Urothelium cell line (cell line): Measurements from ENCODE around the gene CAPZA1.
"Not testable (repeated sequence)": the region's sequence is repeated elsewhere in the genome, so short reads cannot be mapped to it uniquely, and the experiment has no call there.

Experiments
- DNase-seq: peaks from one replicate; pipeline ENCODE4 v3.0.0; 2011; ENCODE audit warnings: low spot score, mixed read lengths
- FAIRE-seq: peaks from 2 replicates; lab custom pipeline; 2011; peaks lifted over from hg19 to GRCh38; lab: Jason Lieb, UNC

Gene CAPZA1

DNA sequence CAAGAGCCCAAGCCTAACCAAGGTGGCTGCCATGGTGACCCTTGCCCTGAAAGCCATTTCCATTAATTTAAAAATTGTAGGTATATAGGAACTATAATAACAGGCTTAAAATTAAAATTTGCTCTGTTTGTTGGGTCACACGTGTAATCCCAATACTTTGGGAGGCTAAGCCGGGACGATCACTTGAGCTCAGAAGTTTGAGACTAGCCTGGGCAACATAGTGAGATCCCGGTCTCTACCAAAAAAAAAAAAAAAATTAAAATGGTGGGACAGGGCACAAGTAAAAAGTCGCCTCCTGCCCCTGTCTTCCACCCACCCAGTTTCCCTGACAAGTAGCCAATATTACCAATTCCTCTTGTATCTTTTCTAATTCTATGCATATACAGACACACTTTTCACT lies 6.6 kb downstream of the CAPZA1 start:
- no peak for FAIRE-seq

DNA sequence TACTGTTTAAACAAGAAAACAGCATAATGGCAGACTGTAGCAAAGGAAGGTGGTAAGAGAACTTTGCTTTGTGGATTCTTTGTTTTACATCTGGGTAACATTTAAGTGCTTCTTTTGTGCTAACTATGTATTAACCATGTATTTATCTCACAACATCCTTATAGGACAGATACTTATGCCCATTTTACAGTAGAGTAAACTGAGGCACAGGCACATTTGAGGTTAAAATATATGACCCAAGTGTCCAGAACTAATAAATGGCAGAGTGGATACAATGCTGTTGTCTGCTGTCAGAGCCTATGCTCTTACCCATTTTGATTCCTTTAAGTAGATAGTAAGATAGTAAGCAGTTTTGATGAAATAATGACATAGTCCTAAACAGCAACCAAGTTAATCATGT lies 7.3 kb downstream of the CAPZA1 start:
- DNase-seq (no peak), FAIRE-seq (no peak)

More for the DNA sequence above, 6.6 kb downstream of the CAPZA1 start:
- no peak for DNase-seq

DNA sequence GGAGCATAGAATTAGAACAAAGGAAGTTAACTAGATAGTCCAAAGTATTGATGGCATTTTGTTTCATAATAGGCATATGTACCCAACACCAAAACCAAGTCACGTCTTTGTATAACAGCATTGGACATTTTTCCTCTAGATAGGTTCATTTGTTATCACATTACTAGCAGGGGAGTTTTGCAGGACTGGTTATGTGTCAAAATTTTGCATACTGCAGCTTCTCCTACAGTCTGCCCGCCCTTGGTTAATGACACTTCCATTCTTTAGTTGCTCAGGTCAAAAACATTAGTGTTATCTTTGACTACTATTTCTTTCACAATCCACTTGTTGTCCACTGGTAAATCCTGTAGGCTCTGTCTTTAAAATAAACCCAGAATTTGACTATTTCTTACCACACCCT lies 8.9 kb downstream of the CAPZA1 start:
- DNase-seq (no peak), FAIRE-seq (no peak)

DNA sequence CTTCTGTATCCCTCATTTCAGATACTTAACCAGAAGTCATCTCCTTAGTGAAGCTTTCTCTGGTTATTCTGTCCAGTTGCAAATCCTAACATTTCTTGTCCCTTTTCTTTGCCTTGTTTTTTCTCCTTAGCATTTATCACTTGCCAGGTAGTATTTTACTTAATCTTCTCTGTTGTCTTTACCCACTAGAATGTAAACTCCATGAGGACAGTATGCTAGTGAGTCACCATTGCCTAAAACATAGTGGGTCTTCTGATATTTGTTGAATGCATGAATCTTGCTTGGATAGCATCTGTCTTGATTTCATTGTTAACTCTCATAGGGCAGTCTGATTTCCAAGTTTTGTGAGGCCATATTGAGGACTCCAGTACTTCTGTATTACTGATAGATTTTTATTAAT lies 9.6 kb downstream of the CAPZA1 start:
- no peak for FAIRE-seq

DNA sequence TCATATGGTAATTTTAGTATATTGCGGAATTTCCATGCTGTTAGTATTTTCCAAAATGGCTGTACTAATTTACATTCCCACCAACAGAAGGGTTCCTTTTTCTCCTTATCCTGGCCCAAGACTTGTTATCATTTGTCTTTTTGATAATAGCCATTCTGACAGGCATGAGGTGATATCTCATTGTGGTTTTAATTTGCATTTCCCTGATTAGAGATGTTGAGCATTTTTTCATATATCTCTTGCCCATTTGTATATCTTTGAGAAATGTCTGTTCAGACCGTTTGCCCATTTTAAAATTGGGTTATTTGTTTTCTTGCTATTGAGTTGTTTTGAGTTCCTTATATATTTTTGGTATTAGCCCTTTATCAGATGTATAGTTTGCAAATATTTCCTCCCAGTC lies 14.0 kb downstream of the CAPZA1 start:
- DNase-seq (no peak), FAIRE-seq (no peak)

More for the DNA sequence above, 9.6 kb downstream of the CAPZA1 start:
- DNase-seq: no peak

DNA sequence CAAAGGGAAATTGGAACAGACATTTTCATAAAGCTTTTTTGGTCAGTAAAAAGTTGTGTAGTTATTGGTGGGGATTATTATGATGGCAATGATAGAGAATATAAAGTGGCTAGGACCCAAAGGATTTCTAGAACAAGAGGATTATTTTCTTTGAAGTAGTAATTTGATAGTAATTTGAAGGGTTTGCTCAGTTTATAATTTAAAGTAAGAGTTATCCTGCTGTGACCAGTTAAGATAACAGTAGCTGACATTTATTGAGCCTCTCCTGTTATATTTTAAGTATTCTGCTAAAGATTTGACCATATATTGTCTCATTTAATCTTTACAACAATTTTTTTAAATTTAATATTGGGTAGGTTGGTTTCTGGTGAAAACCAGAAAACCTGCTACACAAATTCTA lies 14.7 kb downstream of the CAPZA1 start:
- no peak for FAIRE-seq

DNA sequence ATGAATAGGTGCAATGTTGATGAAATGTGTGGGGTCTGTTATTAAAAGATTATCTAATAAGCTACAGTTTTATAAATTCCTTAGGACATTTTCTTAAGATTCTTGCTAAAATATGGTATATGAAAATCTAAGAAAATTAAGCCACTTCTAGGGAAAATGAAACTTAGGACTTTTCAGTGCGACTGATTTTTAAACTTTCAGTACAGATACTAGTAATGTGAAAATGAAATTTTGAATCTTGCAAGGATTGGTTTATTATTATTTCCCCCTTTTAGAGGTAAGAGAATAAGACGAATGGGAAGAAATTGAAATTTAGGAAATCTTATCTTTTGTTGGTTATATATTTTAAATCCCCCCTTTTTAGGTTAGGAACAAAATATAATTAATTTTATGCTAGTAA lies 16.4 kb downstream of the CAPZA1 start:
- DNase-seq (no peak), FAIRE-seq (no peak)

More for the DNA sequence above, 14.7 kb downstream of the CAPZA1 start:
- DNase-seq: no peak

DNA sequence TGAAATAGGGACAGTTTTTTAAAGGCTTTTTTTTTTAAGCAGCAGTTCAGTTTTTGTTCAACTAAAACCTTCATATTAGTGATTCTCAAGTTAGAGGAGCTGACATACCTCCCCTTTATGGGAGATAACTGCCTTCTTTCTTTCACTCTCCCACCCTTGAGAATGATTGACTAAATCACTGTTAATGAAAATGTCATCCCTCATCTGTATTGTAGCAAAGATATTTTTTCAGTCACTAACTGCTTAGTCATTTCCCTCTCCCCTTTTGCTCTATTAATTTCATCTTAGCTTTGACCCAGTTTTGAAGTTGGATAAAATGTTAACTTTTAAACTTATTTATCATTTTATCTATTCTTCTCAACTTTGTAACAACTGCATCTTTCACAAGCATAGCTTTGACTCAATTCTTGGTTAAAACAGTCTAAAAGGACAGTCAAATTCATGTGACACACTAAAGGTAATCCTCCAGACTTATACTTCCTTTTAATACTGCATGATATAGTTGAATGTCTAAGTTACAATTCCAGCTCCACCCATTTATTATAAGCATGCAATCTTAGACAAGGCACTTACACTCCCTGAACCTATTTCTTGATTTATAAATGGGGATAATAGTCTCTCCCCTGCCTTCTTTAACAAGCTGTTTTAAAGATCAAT lies 17.1 kb downstream of the CAPZA1 start:
- DNase-seq (no peak), FAIRE-seq (no peak)

DNA sequence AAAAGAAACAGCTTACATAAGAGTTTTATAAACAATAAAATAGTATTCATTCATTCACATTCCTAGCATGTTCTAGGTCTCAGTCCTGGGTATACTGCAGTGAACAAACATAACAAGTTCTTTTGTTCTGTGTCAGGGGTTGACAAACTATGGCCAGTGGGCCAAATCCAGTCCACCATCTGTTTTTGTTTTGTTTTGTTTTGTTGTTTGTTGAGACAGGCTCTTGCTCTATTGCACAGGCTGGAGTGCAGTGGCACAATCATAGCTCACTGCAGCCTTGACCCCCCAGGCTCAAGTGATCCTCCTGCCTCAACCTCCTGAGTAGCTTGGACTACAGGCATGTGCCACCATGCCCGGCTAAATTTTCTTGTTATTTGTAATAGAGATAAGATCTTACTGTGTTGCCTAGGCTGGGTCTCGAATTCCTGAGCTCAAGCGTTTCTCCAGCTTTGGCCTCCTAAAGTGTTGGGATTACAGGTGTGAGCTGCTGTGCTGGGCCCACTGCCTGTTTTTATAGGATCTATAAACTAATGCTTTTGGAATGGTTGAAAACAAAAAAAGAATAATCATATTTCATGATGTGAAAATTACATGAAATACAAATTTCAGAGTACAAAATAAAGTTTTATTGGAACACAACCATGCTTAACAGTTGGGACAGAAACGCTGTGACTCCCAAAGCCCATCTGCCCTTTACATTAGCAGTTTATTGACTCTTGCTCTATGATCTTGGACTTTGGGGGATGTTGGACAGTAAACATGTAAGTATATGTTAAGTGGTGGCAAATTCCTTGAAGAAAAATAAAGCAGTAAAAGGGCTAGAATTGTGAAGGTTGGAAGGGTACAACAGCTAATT lies 17.9 kb downstream of the CAPZA1 start:
- DNase-seq (no peak), FAIRE-seq (no peak)

DNA sequence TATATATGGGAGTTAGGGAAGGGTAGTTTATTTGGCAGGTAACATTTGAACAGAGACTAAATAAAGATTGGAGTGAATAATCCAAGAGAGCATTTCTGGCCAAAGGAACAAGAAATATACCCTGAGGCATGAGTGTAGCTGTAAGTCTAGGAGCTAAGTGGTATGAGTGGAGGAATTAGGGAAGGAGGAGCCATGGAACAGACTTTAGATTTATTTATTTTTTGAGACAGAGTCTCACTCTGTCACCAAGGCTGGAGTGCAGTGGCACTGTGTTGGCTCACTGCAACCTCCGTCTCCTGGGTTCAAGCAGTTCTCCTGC lies 18.4 kb downstream of the CAPZA1 start:
- DNase-seq: no peak

DNA sequence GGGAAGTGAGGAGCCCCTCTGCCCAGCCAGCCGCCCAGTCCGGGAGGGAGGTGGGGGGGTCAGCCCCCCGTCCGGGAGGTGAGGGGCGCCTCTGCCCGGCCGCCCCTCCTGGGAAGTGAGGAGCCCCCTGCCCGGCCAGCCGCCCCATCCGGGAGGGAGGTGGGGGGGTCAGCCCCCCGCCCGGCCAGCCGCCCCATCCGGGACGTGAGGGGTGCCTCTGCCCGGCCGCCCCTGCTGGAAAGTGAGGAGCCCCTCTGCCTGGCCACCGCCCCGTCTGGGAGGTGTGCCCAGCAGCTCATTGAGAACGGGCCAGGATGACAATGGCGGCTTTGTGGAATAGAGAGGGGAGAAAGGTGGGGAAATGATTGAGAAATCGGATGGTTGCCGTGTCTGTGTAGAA lies 20.8 kb downstream of the CAPZA1 start:
- not testable (repeated sequence) for FAIRE-seq, DNase-seq

More for the DNA sequence above, 18.4 kb downstream of the CAPZA1 start:
- FAIRE-seq: no peak

DNA sequence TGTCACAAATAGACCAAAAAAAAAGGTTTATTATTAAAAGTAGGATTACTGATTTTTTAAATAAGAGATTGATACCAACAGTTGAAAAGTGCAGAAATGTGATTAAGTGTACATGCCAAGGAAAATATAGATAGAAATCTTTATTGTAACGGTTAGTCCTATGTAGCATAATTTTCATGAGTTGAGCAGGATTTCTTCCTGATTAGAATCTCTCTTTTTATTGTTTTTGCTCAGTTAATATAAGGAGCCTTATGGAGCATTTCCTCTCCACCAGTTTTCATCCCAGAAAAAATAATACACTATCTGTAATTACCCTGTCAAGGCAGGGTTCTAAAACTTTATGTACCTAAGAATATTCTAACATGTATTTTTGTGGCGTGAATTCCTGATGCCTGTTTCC lies 23.4 kb downstream of the CAPZA1 start:
- FAIRE-seq: no peak
- DNase-seq: no peak

DNA sequence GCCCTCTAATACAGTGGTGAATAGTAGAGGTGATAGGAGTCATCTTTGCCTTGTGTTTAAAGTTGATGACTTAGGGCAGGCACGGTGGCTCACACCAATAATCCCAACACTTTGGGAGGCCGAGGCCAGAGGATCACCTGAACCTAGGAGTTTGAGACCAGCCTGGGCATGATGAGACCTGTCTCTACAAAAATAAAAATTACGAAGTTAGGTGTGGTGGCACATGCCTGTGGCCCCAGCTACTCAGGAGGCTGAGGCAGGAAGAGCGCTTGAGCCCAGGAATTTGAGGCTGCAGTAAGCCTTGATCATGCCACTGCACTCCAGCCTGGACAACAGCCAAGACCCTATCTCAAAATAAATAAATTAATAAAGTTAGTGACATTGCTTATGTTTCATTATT lies 26.6 kb downstream of the CAPZA1 start:
- FAIRE-seq (no peak), DNase-seq (no peak)

DNA sequence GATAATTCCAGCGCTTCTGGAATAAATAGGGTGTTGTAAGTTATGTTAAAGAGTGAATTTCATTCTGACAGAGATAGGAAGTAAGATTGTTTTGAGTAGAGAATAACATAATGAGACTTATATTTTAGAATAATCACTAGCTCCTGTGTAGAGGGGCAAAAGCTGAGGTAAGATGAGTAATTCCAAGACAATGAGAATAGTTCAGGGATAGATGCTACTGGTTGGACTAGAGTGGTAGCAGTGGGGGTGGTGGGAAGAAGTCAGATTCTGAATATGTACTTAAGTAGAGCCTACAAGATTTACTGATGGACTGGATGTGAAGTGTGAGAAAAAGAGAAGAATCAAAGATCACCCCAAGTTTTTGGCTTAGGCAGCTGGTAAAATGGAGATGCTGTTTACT lies 31.6 kb downstream of the CAPZA1 start:
- DNase-seq (no peak), FAIRE-seq (no peak)

DNA sequence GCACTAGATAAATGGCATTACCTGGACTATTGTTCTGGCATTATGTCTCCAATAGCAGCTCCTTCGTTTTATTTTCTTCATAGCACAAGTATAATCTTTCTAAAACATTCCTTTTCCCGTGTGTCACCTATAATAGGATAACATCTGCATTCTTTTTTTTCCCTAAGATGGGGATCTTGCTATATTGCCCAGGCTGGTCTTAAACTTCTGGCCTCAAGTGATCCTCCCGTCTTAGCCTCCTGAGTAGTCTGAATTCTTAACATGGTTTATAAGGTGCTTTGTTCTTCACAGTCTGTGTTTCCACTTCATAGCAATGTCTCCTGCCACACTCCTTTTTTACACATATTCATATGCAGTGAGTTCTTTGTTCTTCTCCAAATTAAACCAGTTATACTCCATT lies 46.2 kb downstream of the CAPZA1 start:
- no peak for DNase-seq

DNA sequence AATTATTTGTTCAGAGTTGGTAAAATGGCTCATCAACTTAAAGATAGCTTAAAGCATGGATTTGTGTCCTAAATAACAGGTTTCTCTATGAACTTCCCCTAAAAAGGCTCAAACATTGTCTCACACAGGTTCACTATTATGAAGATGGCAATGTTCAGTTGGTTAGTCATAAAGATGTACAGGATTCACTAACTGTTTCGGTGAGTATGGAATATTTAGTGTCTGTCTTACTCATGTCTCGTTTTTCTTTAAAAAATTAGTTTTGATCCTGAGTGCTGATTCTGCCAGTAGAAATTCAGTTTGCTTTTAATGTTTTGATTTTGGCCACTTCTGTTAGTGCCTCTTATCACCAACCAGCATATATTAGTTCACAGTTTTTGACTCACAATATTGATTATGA lies 47.3 kb downstream of the CAPZA1 start:
- no peak for FAIRE-seq
- DNase-seq: no peak

More for the DNA sequence above, 46.2 kb downstream of the CAPZA1 start:
- no peak for FAIRE-seq

DNA sequence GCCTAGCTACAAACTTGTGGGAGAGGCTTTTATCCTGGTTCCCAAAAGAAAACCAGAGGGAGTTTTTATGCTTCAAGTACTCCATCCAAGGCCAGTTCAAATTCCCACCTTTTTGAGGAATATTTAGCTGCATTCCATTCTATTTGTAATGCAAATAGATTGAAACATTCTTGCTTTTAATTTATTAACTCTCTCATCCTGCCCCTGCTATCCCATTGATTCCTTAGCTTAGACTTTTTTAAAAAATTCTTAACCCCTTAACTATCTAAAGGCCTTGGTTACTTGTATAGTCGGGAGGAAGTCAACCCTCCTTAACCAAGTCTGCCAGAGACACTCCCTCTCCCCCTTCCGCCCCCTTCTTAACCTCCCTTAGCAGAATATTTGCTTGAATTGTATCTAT lies 52.4 kb downstream of the CAPZA1 start:
- no peak for FAIRE-seq
- DNase-seq: no peak

DNA sequence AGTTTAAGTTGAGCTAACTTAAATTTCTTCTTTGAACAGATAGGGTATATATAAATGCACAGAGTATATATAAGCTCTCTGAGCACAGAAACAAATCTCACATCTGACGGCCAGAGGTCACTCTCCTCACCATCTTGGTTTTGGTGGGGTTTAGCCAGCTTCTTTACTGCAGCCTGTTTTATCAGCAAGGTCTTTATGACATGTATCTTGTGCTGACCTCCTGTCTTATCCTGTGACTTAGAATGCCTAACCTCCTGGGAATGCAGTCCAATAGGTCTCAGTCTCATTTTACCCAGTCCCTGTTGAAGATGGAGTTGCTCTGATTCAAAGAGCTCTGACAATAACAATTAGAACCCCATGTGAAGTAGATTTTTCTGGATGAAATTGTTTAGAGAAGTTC lies 53.2 kb downstream of the CAPZA1 start:
- DNase-seq (no peak), FAIRE-seq (no peak)

DNA sequence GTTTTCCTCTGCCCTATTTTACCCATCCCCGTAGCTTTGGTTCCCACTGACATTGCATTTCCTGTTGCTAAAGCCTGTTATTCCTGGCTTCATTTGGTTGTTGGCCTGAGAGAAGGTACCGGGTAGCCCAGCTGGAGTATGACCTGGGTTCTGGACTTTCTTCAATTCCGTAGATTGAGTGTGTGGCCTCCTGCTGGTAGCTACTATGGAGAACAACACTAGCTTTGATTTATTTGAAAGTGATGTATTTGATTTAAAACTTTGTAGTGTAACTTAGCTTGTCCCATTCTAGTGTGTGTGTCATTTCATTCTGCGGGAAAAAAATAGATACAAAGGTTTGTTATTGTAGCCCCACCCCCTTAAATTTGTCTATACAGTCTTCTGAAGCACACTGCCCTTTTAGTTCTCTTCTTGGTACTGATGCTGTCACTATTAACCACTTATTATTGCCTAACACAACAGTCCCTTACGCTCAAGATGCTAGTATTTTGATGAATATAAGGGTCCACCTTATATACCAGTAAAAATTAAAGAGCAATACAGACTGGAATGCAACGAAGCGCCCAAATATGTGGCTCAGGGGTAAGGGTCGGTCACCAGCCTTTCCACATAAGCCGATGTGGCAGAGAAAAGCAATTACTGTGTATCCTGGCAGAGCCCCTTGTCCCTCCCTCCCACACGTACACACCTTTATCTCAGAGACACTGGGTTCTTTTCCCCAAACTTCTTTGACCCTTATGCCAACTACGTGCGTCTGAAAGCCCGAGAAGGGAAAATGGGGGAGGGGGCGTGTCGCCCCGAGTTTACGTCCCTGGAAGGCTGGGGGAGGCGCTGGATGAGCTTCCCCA lies 54.2 kb downstream of the CAPZA1 start:
- no peak for FAIRE-seq

DNA sequence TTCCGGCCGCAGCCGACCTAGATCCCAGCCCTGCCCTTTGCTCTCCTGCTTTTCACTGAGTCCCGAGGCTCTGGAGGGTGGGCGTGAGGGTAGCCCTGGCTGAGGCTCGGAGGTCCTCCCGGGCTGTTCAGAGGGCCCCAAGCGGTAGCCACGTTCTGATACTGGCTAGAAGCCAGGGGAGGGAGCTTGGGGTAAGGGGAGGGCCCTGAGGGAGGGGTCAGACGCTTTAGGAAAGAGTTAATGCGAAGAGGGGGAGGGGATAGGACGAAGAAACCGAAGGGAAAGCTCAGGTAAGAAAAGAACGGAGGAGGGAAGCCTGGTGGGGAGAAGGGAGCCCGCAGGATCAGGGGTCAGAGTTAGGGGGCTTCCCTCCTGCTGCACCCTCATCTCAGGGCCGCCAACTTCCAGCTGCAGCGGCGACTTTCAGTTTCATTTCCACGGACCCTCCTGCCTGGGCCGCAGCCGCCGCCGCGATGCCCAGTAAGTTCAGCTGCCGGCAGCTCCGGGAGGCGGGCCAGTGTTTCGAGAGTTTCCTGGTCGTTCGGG lies 54.9 kb downstream of the CAPZA1 start, which contains the start of gene MOV10:
MOV10 (plus strand) TSS at position 220 of the 546 bp plus-strand sequence; CDS start at position 474, 254 bp downstream.
- DNase-seq (peak; percentile 82), FAIRE-seq (no peak)

More for the DNA sequence above, 54.2 kb downstream of the CAPZA1 start:
- peak; percentile 42 for DNase-seq
